ENCODE data around the gene MBD3.
"Not testable (repeated sequence)": the region's sequence is repeated elsewhere in the genome, so short reads cannot be mapped to it uniquely, and the experiment has no call there.

MBD3 gene

GRCh38 chr19:1533510-1534150, 59.0 kb downstream of the MBD3 start:
- DNase-seq = no peak

GRCh38 chr19:1532003-1532402, 60.7 kb downstream of the MBD3 start:
- no peak for DNase-seq

- DNase-seq = no peak
These were observed 61.1 kb downstream of the MBD3 start for GRCh38 chr19:1531587-1531986.

- not testable (repeated sequence) for DNase-seq
These were observed 61.8 kb downstream of the MBD3 start for GRCh38 chr19:1530856-1531255.

- no peak for DNase-seq
These were observed 63.2 kb downstream of the MBD3 start for GRCh38 chr19:1529430-1529816.

- no peak for DNase-seq
These were observed 63.9 kb downstream of the MBD3 start for GRCh38 chr19:1528596-1529429.

GRCh38 chr19:1527650-1528309, 64.9 kb downstream of the MBD3 start:
- DNase-seq = no peak

- DNase-seq = no peak
These were observed 65.6 kb downstream of the MBD3 start for GRCh38 chr19:1526979-1527649.

GRCh38 chr19:1526066-1526778, 66.4 kb downstream of the MBD3 start:
- DNase-seq = no peak

- no peak for DNase-seq
These were observed 67.3 kb downstream of the MBD3 start for GRCh38 chr19:1525343-1525742.

- no peak for DNase-seq
These were observed 67.7 kb downstream of the MBD3 start for GRCh38 chr19:1524972-1525325.

GRCh38 chr19:1524287-1524971, 68.2 kb downstream of the MBD3 start:
- DNase-seq = no peak

Data from COR-L47 (cell line).